Skeletal muscle tissue (tissue), 4 donors: ENCODE data around the gene ARV1. TPM values are rescaled to one million over a fixed set of nuclear protein-coding genes. Genes with fewer than 3 reads are reported as not detected.
"Not testable (repeated sequence)": the region's sequence is repeated elsewhere in the genome, so short reads cannot be mapped to it uniquely, and the experiment has no call there.

Source experiments
- H3K27ac ChIP-seq: one replicate; pipeline ENCODE4 v1.7.0; 2013; ENCODE audit warnings: mild to moderate bottlenecking, low read depth, low read length, inconsistent platforms
- H3K27me3 ChIP-seq, 3 donors: one replicate each; pipeline ENCODE4 v1.7.0; 2013; ENCODE audit warnings: low read length in 3 of 3; ENCODE audit not compliant: control insufficient read depth in 3 of 3, insufficient read depth in 3 of 3
- H3K36me3 ChIP-seq, 3 donors: one replicate each; pipeline ENCODE4 v1.7.0; 2013; ENCODE audit warnings: low read length in 3 of 3; ENCODE audit not compliant: control insufficient read depth in 3 of 3, insufficient read depth in 3 of 3
- H3K4me1 ChIP-seq, 3 donors: one replicate each; pipeline ENCODE4 v1.7.0; 2013; ENCODE audit warnings: low read length in 3 of 3, mild to moderate bottlenecking in 3 of 3; ENCODE audit not compliant: control insufficient read depth in 3 of 3, insufficient read depth in 3 of 3
- H3K4me3 ChIP-seq, 3 donors: one replicate each; pipeline ENCODE4 v1.7.0; 2013; ENCODE audit warnings: low read length in 3 of 3
- H3K9ac ChIP-seq, 3 donors: one replicate each; pipeline ENCODE4 v1.7.0; 2013; ENCODE audit warnings: low read length in 3 of 3, mild to moderate bottlenecking in 3 of 3, moderate library complexity in 2 of 3, low read depth in 1 of 3
- H3K9me3 ChIP-seq, 3 donors: one replicate each; pipeline ENCODE4 v1.7.0; 2013; ENCODE audit warnings: low read length in 3 of 3; ENCODE audit not compliant: control insufficient read depth in 3 of 3
- total RNA-seq: library from RNA; depleted of rRNA; stranded (reverse); fragments of >200 nt; gene quantifications from one replicate; pipeline ENCODE4 v1.2.3, GENCODE V29; 2014
- donor health status: Osteomylitis.

The ARV1 gene
- total RNA-seq, 1 donor from 2014 or later, result 10.4 TPM

- Histone ChIP-seq H3K4me3 (no peak overlapping the region), H3K9ac (no peak overlapping the region), H3K4me1 (peaks cover 8 to 14% (median 10%) of the 10 kb centered on the region in 3 donors), H3K36me3 (no peaks in the 10 kb centered on the region), H3K27me3 (peaks cover 0 to 20% (median 14%) of the 10 kb centered on the region in 3 donors), H3K9me3 (no peaks in the 10 kb centered on the region), H3K27ac (no peak overlapping the region)
These were observed 59.0 kb downstream of the ARV1 start for GRCh38 chr1:231037585-231038517.

GRCh38 chr1:231039161-231040018, 60.5 kb downstream of the ARV1 start:
- peak overlapping the region; percentile 33 to 74 (median 71) for H3K9ac ChIP-seq
- peaks cover 8 to 11% (median 10%) of the 10 kb centered on the region in 3 donors for H3K4me1 ChIP-seq
- H3K27me3 ChIP-seq, result peaks cover 0 to 20% (median 14%) of the 10 kb centered on the region in 3 donors
- H3K4me3 ChIP-seq, result peak overlapping the region; percentile 61 to 72 (median 65)
- peaks cover 0 to 1% (median 0%) of the 10 kb centered on the region in 3 donors for H3K9me3 ChIP-seq
- no peaks in the 10 kb centered on the region for H3K36me3 ChIP-seq
- no peak overlapping the region for H3K27ac ChIP-seq

- Histone ChIP-seq H3K27me3 (peaks cover 0 to 20% (median 14%) of the 10 kb centered on the region in 3 donors), H3K4me1 (peaks cover 8 to 11% (median 10%) of the 10 kb centered on the region in 3 donors), H3K27ac (peak within 1 kb of the TSS; percentile 30), H3K9ac (peak within 1 kb of the TSS; percentile 33 to 74 (median 71)), H3K36me3 (no peaks in the 10 kb centered on the region), H3K9me3 (peaks cover 0 to 8% (median 4%) of the 10 kb centered on the region in 3 donors), H3K4me3 (peak within 1 kb of the TSS; percentile 61 to 72 (median 65))
These were observed 61.3 kb downstream of the ARV1 start, which contains the start of gene FAM89A for GRCh38 chr1:231040019-231040799. Gene FAM89A (minus strand): TSS chr1:231040254. CDS start chr1:231040211, 43 bp downstream.

- peaks cover 8 to 11% (median 10%) of the 10 kb centered on the region in 3 donors for H3K4me1 ChIP-seq
- peak overlapping the region; percentile 30 for H3K27ac ChIP-seq
- H3K9ac ChIP-seq, result peak overlapping the region in 2 of 3 donors; percentile 23 to 45
- peak overlapping the region; percentile 56 to 60 (median 56) for H3K4me3 ChIP-seq
- H3K9me3 ChIP-seq, result peaks cover 0 to 8% (median 4%) of the 10 kb centered on the region in 3 donors
- no peaks in the 10 kb centered on the region for H3K36me3 ChIP-seq
- H3K27me3 ChIP-seq, result peaks cover 0 to 20% (median 14%) of the 10 kb centered on the region in 3 donors
These were observed 62.2 kb downstream of the ARV1 start for GRCh38 chr1:231040800-231041718.

- no peak overlapping the region for H3K27ac ChIP-seq
These were observed 62.9 kb downstream of the ARV1 start for GRCh38 chr1:231041719-231042261.

GRCh38 chr1:231044588-231044987, 65.7 kb downstream of the ARV1 start:
- H3K36me3 ChIP-seq, result no peaks in the 10 kb centered on the region
- H3K9ac ChIP-seq, result no peak overlapping the region
- peaks cover 0 to 3% (median under 1%) of the 10 kb centered on the region in 3 donors for H3K27me3 ChIP-seq
- peaks cover 0 to 8% (median 4%) of the 10 kb centered on the region in 3 donors for H3K9me3 ChIP-seq
- peaks cover 3 to 4% (median 3%) of the 10 kb centered on the region in 3 donors for H3K4me1 ChIP-seq
- H3K4me3 ChIP-seq, result no peak overlapping the region
- no peak overlapping the region for H3K27ac ChIP-seq

More at GRCh38 chr1:231041719-231042261, 62.9 kb downstream of the ARV1 start:
- H3K9ac ChIP-seq, result no peak overlapping the region
- peaks cover 0 to 8% (median 4%) of the 10 kb centered on the region in 3 donors for H3K9me3 ChIP-seq
- no peak overlapping the region for H3K4me3 ChIP-seq
- peaks cover 8 to 11% (median 10%) of the 10 kb centered on the region in 3 donors for H3K4me1 ChIP-seq
- H3K27me3 ChIP-seq, result peaks cover 0 to 20% (median 14%) of the 10 kb centered on the region in 3 donors
- no peaks in the 10 kb centered on the region for H3K36me3 ChIP-seq

GRCh38 chr1:231045286-231045685, 66.4 kb downstream of the ARV1 start:
- Histone ChIP-seq H3K27me3 (peaks cover 0 to 5% (median 0%) of the 10 kb centered on the region in 3 donors), H3K4me3 (no peak overlapping the region), H3K36me3 (no peaks in the 10 kb centered on the region), H3K27ac (no peak overlapping the region), H3K4me1 (peaks cover 2 to 4% (median 3%) of the 10 kb centered on the region in 3 donors), H3K9ac (no peak overlapping the region), H3K9me3 (peaks cover 0 to 8% (median 4%) of the 10 kb centered on the region in 3 donors)

- H3K9ac ChIP-seq, H3K27me3 ChIP-seq, H3K4me3 ChIP-seq, H3K36me3 ChIP-seq, H3K27ac ChIP-seq, H3K4me1 ChIP-seq, H3K9me3 ChIP-seq: not testable (repeated sequence)
These were observed 67.2 kb downstream of the ARV1 start for GRCh38 chr1:231045921-231046729.
